Sciatic nerve (tissue), 2 donors: ENCODE measurements around the gene GXYLT2. TPM values are rescaled to one million over a fixed set of nuclear protein-coding genes. Genes with fewer than 3 reads are reported as not detected.

Experiments
- ATAC-seq: fragments of 200-7000 bp; cut with Tn5 transposase; one replicate; pipeline ENCODE4 v1.9.1; 2020; ENCODE audit warnings: mild to moderate bottlenecking, moderate library complexity
- DNase-seq: peaks from one replicate; pipeline ENCODE4 v3.0.0-alpha.2; 2020; ENCODE audit warnings: low spot score
- intact Hi-C: fragments of 100-400 bp; cut with DNase I; formaldehyde crosslinking; loops from one replicate; pipeline ENCODE4 v1.14.2; 2022
- total RNA-seq: library from RNA; stranded (reverse); fragmentation: NEBNext Ultra II Directional; extraction: Animal tissue kit (Norgen Biotek cat#: 25700); gene quantifications from one replicate; pipeline ENCODE4 v1.2.1, GENCODE V29; 2021
- donor health status: DM: no; HTN: no; CAD: no.
- donor health status: DM: no; HTN: no; CAD: no.

Gene GXYLT2
- total RNA-seq, 1 donor from 2014 or later = 22.7 TPM

DNA sequence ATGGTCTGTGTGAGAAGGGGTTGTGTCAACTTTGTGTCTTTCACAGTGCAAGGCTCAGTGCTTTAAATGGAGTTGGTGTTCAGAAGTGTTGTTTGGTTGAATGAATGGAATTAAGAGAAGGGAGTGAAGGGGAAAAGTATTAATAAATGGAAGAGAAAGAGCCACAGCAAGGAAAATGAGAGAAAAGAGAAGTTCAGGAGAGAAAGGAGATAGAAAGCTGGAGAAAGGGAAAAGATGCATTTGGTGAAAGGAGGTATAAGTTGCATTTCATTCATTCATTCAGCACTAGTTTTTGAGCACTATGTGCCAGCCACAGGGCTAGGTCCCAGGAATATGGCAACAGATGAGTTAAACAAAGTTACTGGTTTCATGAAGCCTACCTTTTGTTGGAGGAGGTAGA, 74.5 kb downstream of the GXYLT2 start:
- intact Hi-C loops = no loop called here
- no peak for ATAC-seq
- no peak for DNase-seq

DNA sequence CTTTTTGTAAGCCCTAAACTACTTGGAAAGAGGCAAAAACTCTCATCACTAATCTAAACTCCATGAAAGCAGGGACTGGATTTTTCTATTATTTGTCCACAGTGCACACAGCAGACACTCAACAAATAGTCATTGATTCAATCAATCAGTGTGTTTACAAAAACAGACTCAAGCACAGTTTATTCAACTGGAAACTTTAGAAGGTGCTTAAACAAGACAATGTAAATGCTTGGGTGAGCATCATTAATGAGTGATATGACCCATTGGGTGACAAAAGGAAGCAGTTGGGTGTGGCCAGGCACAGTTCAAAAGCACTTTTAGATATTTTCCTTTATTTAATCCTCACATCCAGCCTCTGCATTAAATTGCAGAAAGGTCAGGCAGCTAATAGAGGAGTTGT, 76.8 kb downstream of the GXYLT2 start:
- intact Hi-C loops = no loop called here
- ATAC-seq = no peak
- no peak for DNase-seq

DNA sequence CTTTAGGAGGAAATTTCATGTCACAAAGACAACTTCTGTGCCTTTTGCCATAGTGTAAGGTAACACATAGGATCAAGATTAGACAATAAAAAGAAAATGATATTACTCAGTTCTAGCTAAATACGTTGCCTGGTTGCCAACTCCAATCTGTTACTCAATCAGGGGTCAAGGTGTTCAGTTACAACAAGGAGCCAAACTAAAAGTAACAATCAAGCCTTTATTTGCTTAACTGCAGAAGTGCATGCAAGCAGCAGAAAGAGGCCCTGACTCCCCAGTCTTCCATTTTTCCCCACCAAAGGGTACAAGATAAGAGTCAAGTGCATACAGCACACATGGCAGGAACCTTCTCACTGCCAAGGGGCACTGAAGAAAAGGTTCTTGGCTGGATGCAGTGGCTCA, 80.4 kb downstream of the GXYLT2 start:
- no peak for DNase-seq
- intact Hi-C loops = no loop called here
- no peak for ATAC-seq

DNA sequence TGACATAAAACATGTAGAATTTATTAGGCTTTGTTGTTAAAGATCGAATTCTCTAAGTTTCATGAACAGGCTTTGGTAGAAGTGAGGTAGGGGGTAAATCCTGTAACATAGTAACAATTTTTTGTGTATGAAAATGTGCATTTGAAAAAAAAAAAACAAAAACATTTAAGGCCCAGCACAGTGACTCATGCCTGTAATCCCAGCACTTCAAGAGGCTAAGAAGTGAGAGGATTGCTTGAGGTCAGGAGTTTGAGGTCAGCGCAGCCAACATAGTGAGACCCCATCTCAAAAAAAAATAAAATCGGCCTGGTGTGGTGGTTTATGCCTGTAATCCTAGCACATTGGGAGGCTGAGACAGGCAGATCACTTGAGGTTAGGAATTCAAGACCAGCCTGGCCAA, 81.9 kb downstream of the GXYLT2 start:
- DNase-seq (no peak), ATAC-seq (no peak)
- intact Hi-C loops = no loop called here

DNA sequence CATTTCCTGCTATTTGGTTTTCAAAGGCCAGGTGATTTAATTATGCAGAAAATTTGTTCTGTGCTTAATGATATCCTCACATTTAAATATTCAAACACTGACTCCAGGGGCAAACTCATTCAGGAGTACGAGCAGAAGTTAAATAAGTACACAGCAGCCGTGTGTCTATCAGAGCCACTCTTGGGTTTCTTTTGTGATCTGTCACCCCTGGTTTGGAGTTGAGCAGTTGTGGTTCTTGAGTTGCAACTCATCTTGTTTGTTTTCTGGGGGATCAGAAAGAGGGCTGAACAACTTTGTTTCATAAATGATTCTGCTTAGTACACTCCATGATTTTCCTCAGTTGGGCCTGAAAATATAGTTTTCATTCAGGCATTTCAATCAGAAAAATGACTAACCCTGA, 83.1 kb downstream of the GXYLT2 start:
- intact Hi-C loops = no loop called here
- ATAC-seq (no peak), DNase-seq (no peak)

DNA sequence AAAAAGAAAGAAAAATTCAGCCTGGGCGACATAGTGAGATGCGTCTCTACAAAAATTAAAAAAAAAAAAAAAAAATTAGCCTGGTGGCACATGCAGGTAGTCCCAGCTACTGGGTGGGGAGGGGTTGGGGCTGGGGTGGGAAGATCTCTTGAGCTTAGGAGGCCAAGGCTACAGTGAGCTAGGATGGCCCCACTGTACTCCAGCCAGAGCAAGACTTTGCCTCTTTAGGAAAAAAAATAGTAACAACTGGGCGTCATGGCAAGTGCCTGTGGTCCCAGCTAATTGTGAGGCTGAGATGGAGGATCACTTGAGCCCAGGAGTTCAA, 84.8 kb downstream of the GXYLT2 start:
- ATAC-seq (no peak), DNase-seq (no peak)
- intact Hi-C loops = no loop called here

DNA sequence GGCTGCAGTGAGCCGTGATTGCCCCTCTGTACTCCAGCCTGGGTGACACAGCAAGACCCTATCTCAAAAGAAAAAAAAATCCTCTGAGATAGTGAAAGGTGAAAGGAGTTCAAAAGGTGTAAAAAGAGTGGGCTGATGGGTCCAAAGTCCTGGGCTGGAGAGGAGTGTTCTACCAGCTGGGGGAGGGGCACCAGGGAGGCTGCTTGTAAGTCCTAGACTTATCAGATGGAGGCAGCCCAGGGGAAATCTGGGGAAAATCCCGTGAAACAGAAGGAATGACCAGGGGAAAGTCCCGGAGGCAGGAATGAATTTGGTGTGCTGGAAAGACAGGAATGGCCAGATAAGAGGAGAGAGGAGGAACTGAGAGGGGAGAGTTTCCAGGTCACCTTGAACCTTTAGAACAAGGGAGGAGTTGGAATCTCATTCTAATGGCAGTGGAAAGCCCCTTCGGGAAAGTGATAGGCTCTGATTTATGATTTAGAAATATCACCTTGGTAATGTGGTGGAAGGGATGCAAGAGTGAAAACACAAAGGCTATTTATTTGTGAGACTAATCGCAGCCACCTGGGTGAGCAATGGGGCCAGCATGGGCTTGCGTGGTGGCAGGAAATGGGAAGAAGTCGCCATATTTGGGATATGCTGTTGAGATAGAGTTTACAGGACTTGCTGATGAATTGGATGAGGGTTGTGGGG, 85.3 kb downstream of the GXYLT2 start:
- DNase-seq = no peak
- no peak for ATAC-seq
- intact Hi-C loops = no loop called here

DNA sequence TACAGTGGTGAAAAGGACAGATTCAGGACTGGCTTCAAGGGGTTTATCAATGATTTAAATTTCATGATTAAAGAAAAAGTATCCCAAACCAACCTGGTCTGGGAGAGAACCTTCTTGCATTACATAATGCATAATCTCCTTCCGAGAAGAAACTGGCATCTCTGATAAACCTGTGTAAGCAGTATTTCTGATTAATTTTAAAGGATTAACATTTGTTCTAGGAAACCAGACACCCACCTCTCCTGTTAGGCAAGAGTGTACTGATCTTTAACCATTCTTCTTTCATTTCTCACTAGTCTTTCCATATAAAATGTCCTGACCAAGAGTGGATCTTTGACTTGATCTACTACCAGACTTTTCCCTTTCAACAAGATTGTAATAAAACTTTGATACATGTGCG, 85.9 kb downstream of the GXYLT2 start:
- no peak for ATAC-seq
- intact Hi-C loops = no loop called here
- DNase-seq = no peak

DNA sequence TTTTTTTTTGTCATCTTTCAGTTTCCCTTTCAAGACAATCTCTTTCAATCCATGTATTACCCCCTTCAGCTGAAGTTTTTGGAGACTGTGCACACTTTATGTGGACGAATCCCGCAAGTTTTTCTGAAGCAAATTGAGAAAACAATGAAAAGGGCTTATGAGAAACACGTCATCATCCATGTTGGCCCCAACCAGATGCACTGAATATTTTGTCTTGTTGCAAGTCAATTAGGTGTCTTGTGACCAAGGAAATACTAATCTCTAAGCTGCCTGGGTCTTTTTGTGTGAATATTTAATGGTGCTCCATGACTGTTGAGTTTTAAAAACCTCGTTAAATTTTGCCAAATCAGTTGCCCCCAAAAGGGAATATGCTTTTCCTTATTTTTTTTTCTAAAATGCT, 87.1 kb downstream of the GXYLT2 start:
- ATAC-seq (no peak), DNase-seq (no peak)
- intact Hi-C loops = no loop called here

DNA sequence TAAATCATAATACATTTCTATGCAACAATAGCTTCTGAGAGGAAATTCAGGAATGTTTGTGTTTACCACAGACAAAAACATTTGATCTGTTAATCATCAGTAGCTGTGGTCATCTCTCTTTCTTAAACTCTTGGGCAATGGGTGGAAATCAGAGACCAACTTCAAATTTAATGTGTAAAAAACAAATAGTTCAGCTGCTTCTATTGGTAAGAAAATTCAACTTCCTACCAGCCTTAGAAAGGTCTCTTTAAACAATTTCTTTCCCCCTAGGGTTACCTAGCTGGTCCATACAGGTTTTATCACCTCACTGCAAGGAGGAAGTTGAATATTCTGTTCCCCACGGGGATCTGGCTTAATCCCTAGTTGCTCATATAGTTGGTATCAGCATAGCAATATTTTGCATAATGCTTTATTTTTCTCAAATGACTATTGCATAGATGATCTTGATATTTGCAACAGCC, 88.5 kb downstream of the GXYLT2 start:
- intact Hi-C loops = no loop called here
- DNase-seq = no peak
- ATAC-seq = no peak

DNA sequence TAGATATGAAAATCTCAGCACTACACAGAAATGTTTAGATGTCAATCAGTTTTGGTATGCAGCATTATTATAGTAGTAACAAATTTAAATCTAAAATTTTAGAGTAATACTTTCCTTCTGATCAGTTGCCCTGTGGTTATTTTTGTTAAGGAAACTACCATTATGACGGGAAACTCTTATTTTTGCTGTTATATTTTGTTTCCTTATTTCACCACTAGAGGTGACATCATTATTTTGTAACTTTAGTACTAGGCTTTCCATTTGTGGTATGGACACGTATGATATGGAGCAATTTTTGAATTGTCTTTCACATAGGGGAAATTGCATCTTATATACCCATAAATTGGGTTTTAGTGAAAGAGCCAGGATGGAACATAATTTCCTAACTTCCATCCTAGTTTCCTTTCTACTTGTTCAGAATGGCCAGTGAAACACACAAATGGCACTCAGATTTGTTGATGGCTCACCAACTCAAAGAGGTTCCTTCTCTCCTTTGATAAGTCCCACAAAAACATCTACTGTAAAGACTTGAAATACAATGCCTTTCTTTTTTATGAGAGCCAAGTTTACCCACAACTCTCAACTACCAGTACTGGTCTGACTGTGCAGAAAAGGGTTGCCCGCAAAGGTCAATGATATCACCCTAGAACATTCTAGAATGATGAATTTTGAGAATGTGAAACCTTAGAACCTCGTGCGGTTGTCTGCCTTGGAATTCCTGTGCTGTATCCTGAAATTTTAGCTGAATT, 89.4 kb downstream of the GXYLT2 start:
- DNase-seq (no peak), ATAC-seq (no peak)
- intact Hi-C loops = no loop called here

DNA sequence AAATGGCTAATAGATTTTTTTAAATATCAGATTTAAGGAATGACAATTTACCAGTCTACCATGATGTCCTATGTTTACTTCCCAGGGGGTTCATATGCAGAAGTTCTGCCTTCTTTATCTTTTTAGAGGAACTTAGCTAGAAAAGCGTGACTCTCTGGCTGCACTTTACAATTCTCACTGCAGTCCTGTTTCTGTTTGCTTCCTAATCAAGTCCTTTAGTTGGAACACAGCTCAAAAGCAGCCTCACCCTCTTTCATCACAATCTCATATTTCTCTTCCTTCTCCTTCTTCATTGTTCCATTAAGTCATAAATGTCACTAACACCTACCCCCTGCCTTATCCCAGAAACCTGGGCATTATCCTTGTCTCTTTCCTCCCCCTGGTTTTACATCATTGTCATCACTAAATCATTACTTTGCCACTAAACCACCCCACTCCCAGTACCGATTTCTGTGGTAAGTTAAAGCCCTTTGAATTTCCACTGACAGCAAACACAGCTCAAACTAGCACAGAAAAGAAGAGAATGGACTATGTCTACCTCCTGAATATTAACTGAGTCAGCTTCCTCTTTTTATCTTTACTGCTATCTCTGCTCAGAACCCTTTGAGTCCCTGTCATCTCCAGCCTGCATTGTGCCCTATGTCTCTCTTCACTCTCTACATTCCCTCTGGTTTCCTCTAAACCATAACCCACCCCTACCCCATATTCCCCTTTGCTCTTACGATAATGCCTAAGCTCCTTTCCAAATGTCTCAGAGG, 94.9 kb downstream of the GXYLT2 start:
- DNase-seq (no peak), ATAC-seq (no peak)
- intact Hi-C loops = no loop called here

DNA sequence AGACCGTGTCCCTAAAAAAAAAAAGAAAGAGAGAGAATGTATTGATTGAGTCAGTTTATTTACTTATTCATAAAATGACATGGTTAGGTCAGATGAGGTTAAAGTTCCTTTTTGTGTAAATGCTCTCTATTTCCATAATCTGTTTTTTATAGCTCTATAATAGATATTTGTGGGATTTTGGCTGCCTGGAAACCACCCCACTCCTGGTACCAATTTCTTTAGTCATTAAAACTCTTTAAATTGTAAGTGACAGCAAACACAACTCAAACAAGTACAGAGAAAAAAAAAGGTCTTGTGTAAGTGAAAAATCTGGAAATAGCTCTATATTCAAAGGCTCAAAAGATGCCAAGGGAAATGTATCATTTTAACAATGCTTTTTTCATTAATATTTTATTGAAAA, 97.7 kb downstream of the GXYLT2 start:
- ATAC-seq (no peak), DNase-seq (no peak)
- intact Hi-C loops = no loop called here

DNA sequence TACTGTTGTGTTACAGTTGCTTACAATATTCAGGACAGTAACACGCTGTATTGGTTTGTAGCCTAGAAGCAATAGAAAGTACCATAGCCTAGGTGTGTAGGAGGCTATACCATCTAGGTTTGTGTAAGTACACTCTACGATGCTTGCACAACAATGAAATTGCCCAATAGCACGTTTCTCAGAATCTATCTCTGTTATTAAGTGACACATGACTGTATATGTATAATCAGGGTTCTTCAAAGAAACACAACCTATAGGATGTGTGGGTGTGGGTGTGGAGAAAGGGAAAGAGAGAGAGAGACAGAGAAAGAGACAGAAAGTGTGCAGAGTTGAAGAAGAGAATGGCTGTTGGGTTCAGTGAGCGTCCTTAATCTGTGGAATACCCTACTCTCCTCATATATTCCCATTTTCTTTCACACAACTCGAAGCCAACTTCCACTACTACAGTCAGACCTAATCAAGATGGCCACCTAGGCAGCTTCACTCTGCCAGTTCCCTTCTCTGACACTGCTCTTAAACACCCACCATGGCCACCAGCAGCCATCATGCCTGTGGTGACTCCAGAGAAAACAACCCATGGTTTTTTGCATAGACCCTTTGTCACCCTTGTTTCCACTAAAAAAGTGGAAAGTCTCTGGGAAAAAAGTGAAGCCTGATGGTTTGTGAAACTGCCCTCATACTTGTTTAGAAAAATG, 103.0 kb downstream of the GXYLT2 start:
- DNase-seq (no peak), ATAC-seq (no peak)
- intact Hi-C loops = no loop called here

DNA sequence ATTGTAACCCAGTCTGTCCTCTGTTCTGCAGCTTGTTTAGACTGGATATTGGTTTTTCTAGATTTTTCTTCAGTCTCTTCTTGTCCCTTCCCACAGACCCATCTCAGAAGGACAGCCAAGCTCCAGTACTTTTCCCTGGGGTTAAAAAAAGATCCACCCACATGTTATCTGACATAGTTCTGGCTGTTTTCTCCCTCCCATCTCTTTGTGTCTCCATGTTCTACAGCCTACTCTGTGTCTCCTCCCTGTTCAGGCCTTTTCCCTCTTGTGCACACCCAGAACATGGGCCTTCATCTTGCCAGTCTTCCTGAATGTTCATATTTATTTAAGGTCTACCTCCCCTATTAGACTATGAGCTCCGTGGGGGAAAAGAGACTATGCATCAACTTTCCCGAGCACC, 103.7 kb downstream of the GXYLT2 start:
- DNase-seq (no peak), ATAC-seq (no peak)
- intact Hi-C loops = no loop called here

DNA sequence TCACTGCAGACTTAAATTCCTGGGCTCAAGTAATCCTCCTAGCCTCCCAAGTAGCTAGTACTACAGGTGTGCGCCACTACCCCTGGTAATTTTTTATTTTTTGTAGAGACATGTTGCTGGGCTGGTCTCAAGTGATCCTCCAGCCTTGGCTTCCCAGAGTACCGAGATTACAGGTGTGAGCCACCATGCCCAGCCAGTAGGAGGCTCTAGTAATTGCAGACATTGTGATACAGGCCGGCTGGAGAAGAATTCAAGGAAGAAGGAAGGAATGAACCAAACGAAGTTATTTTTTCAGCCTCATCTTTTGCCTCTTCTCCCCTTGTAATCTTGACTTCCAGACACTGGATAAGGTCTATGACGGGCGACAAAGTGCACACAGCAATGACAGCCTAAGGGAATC, 105.5 kb downstream of the GXYLT2 start:
- intact Hi-C loops = no loop called here
- ATAC-seq (no peak), DNase-seq (no peak)

DNA sequence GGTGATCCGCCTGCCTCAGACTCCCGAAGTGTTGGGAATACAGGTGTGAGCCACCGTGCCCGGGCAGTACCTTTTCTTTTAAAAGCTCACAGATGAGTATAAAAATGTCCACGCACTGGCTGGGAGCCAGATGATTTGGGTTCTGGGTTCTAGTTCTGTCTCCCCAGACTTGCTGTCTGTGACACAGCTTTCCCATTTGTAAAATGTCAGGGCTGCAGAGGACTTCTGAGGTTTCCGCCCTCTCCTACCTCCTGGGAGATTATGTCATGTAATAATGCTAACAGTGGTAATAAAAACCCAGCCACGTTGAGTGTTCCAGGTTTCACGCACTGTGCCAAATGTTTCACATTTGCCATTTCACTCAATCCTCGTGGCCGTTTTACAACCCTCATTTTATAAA, 107.5 kb downstream of the GXYLT2 start:
- intact Hi-C loops = no loop called here

DNA sequence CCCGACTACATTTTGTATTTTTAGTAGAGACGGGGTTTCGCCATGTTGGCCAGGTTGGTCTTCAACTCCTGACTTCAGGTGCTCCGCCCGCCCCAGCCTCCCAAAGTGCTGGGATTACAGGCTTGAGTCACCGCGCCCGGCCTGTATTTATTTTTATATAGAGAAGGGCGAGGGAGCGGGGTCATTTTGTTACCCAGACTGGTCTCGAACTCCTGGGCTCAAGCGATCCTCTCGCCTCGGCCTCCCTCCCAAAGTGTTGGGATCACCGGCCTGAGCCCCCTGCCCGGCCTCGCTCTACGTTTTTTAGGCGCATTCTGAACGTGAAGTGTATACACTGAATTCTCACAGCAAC, 108.3 kb downstream of the GXYLT2 start:
- intact Hi-C loops = no loop called here
- no peak for ATAC-seq
- peak; percentile 65 for DNase-seq

More for the DNA sequence above, 107.5 kb downstream of the GXYLT2 start:
- DNase-seq (no peak), ATAC-seq (no peak)

DNA sequence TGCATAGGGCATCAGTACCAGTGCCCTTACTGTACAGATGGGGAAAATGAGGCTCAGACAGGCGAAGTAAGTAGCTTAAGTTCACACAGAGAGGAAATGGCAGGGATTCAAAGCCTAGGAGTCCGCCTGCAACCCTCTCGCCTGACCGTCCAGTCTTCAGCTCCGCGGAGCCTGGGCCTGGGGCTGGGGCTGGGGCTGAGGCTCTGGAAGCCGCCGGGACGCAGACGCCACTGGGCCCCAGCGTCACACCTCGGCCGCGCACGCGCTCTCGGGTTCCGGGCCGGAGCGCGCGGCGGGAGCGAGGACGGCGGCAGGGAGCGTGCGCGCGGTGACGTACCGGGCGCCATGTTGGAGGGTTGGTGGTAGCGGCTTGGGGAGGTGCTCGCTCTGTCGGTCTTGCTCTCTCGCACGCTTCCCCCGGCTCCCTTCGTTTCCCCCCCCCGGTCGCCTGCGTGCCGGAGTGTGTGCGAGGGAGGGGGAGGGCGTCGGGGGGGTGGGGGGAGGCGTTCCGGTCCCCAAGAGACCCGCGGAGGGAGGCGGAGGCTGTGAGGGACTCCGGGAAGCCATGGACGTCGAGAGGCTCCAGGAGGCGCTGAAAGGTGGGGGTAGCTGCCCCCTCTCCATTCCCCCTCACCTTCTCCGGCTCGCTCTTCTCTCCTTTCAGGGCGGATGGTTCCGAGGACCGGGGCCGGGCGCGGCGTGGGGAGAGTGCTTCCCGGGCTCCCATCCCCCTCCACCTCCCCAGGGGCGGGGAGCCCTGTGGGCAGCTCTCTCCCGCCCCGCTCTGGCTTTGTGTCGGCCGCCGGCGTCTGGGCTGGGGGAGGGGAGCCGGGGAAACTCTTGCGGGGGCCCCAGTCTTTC, 108.9 kb downstream of the GXYLT2 start, which contains the start of gene PPP4R2:
Gene PPP4R2, plus strand, starts transcription at position 339 of the 861 bp plus-strand sequence. Its CDS starts 227 bp downstream, at position 566.
- intact Hi-C loops = no loop called here
- DNase-seq = peak; percentile 92
- ATAC-seq = peak; percentile 97
